SW 1271 (cell line): ENCODE data around the gene GPR17.

ENCODE experiments used
- DNase-seq, 2 experiments: peaks; one replicate each; lab custom pipeline; 2025; lab: John Stamatoyannopoulos, UW

Gene GPR17

GRCh38 chr2:127671557-127672302, 25.8 kb downstream of the GPR17 start:
- no peak for DNase-seq

- no peak for DNase-seq
Measured at GRCh38 chr2:127672341-127673224, 26.6 kb downstream of the GPR17 start.

- no peak for DNase-seq
Measured at GRCh38 chr2:127673291-127674069, 27.5 kb downstream of the GPR17 start.

- no peak for DNase-seq
Measured at GRCh38 chr2:127674241-127675209, 28.6 kb downstream of the GPR17 start.

DNA sequence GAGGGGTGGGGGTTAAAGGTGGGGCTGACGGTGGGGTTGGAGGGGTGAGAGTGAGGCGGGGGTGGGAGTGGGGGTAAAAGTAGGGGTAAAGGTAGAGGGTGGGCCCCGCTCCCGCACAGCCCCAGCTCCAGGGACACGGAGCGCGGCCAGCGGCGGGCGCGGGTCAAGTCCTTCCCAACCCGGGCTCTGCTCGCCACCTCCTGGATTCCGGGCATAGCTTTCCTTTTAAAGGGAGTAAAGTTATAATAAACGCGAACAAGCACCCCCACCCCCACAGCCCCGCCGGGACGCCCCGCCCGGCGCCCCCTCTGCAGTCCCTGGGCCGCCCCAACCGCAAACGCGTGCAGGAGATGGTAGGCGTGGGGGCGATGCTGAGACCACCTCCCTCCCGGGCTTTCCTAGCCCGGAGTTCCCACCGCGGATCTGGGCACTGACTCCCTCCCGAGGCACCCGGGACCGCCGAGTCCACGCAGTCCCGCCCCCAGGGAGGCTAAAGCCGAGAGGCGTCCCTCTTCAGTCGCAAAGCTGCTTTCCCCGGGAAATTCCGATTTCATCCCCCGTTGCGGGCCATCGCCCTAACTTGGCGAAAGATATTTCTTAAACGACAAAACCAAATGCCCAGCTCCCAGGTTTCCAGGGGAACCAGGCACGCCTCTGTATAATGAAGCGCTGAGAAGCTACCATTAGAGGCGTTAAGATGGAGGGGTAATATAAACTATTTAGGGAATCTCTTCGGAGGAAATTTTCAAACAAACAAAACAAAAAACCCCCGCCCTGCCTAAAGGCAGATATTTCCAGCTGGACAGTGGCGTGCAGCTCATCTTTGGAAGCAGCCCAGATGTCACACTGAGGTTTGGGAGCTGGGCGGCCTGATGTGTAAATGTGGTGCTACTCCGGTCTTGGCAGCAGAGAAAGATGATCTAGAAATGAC, 29.6 kb downstream of the GPR17 start, which contains the start of gene LIMS2:
Gene LIMS2, minus strand, starts transcription at position 200 of the 931 bp plus-strand sequence. CDS start 506 bp downstream, outside the sequence.
- no peak for DNase-seq

DNA sequence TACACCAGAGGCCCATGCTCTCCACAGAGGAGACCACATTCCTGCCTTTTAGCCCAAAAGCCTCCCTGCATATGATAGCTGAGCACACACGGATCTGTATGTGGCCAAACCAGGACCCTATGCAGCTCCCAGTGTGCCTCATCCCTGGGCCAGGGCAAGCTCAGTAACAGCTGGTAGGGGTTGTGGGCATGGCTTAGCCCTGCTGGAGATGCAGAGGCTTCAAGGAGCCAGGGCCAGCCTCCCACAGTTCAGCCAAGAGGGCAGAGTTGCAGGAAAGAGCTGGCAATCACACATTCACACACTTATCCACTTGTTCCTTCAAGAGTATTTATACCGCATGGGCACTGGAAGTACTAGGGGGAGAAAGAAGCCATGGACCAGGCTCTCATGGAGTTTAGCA, 31.0 kb downstream of the GPR17 start:
- DNase-seq, result no peak

- no peak for DNase-seq
Measured at GRCh38 chr2:127678531-127678930, 32.6 kb downstream of the GPR17 start.

GRCh38 chr2:127678991-127679390, 33.0 kb downstream of the GPR17 start:
- no peak for DNase-seq

- DNase-seq, result no peak
Measured at GRCh38 chr2:127679680-127680361, 33.9 kb downstream of the GPR17 start.

- no peak for DNase-seq
Measured at GRCh38 chr2:127680706-127681287, 34.8 kb downstream of the GPR17 start.

DNA sequence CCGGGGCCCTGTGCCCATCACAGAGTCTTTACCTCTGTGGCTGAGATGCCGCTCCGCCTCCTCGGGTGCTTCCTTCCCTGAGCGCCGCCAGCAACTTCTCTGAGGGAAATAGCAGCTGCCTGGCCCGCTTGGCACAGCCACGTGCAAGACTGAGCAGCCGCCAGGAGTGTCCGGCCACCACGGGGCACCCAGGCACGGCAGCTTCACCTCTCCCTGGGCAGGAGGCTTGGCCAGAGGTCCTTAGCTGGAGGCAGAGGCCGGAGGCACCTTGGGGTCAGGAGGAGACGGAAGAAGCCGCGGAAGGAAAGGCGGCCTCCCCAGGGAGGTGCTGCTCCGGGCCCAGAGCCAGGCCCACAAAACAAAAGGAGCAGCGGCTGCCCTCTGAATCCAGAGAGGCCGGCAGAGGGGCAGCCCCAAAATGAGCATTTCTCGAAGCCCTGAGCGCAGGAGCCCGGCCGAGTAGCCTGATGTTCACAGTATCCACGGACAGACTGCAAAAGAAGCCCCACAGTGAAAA, 35.4 kb downstream of the GPR17 start:
- no peak for DNase-seq

DNA sequence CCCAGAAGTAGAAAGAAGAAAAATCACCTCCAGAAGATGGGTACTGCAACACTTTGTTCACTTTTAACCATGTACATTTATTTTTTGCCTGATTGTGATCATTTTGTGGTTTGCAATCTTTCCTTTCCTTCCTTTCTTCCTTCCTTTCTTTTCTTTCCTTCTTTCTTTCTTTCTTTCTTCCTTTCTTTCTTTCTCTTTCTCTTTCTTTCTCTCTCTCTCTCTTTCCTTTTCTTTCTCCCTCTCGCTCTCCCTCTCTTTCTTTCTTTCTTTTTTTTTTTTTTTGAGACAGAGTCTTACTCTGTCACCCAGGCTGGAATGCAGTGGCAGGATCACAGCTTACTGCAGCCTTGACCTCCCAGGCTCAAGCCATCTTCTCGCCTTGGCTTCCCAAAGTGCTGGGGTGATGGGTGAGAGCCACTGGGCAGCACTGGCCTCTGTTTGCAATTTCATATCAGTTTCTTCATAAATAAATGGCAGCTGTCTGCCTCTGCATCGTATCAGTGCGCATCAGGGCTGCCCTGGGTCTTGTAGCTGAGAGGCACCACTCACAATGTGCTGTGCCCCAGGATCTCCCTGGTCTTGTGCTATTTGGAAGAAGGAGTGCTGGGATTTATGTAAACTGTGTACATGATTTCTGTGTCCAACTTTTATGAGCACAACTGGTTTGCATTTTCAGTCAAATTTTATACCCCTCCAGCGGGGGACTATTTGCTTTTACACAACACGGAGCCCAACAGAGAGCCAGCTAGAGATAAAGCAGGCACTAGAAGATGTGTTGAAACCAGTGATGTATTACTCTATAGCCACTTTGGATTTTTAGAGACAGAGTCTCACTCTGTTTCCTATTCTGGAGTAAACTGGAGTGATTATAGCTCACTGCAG, 36.3 kb downstream of the GPR17 start:
- no peak for DNase-seq

GRCh38 chr2:127683056-127683455, 37.1 kb downstream of the GPR17 start:
- DNase-seq, result no peak

GRCh38 chr2:127683757-127684156, 37.8 kb downstream of the GPR17 start:
- DNase-seq, result no peak

GRCh38 chr2:127685410-127686080, 39.6 kb downstream of the GPR17 start:
- no peak for DNase-seq

- no peak for DNase-seq
Measured at GRCh38 chr2:127688405-127688804, 42.5 kb downstream of the GPR17 start.

DNA sequence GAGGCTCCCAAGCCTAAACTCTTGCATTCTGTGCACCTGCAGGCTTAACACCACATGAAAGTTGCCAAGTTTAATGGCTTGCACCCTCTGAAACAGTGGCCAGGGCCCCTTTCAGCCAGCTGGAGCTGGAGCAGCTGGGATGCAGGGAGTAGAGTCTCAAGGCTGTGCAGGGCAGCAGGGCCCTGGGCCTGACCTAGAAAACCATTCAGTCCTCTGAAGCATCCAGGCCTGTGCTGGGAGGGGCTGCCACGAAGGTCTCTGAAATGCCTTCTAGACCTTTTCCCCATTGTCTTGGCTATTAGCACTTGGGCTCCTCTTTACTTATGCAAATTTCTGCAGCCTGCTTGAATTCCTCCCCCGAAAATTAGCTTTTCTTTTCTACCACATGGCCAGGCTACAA, 44.7 kb downstream of the GPR17 start:
- no peak for DNase-seq
